GM18517 (cell line): ENCODE results near the gene NFIA.

Experiments used
- ATAC-seq: cut with Tn5 transposase; IDR thresholded peaks from one replicate; pipeline ENCODE4 v1.9.1; 2021; ENCODE audit warnings: mild to moderate bottlenecking, moderate library complexity; ENCODE audit not compliant: unreplicated experiment

NFIA gene

DNA sequence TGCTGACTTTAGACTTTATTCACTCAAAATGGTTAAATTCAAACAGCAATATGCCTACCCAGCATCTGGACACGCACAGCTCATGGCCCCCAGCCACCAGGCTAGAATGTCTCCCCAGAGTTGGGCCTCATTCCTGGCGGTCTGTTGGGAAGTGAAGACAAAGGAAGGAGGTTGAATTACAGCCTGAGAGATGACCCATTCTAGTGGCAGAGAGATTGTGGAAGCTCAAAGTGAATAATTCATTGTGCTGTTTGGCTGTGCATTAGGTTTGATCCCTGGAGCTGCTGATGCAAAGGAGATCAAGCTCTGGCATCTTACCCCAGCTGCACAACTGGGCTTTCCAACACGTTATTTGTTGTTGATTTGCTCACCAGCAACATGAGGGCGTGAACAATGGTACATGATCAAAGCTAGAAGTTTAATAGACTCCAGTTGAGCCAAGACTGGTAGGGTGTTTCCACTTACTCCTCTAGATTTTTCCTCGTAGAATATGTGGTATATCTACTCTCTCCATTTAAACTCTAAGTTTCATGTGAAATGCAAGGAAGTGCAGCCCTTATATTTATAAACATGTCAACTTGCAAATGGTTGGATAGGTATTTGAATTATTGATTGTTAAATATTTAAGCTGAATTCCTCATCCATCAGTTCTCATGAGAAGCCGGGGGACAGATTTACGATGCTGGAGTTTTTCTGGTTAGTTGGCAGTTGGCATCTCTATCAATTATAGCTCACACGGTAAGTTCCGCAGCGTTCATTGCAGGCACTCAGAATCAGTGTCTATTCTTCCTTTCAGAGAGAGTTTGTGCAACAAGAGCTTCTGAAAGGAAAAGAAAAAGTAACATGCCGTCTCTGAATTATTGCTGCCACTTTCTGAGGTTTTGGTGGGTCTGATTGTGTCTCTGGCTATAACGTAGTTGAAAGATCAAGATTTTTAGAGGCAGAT, 419.9 kb downstream of the NFIA start:
- ATAC-seq: no peak

DNA sequence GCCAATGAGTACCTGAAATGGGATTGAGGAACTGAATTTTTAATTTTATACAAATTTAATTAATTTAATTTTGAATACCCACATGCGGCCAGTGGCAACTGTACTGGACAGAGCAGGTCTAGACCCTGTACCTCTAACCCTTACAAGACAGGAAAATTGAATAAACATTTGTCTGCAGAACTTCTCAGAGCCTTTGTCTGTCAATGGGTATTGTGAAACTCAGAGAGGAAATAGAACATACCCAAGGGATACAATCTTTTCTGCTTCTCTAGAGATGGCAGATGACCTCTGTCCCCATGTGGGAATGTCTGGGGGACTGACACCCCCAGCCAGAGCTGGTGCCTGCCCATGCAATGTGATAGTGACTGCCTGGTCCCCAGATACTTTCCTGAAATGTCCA, 421.9 kb downstream of the NFIA start:
- no peak for ATAC-seq

DNA sequence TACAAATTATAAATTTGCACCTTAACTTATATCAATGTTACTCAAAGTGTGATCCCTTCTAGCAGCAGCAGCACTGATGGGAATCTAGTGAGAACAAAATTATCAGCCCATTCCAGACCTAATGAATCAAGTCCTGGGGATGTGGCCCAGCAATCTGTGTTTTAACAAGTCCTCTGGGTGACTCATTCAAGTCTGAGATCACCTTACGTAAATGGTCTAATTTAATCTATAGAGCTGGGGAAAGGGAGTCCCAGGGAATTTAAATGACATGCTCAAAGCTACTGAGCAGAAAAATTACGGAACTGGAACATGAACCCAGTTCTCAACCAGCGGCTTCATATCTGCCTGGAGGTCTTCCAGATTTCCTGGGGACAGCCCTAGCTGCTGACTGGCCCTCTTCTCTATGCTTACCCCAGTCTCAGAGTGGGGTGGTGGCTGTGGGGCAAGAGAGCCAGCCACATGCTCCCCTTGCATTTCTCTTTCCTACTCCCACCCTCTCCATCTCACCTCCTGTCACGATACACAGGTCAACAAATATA, 422.6 kb downstream of the NFIA start:
- no peak for ATAC-seq

GRCh38 chr1:61506236-61506635, 423.9 kb downstream of the NFIA start:
- no peak for ATAC-seq

DNA sequence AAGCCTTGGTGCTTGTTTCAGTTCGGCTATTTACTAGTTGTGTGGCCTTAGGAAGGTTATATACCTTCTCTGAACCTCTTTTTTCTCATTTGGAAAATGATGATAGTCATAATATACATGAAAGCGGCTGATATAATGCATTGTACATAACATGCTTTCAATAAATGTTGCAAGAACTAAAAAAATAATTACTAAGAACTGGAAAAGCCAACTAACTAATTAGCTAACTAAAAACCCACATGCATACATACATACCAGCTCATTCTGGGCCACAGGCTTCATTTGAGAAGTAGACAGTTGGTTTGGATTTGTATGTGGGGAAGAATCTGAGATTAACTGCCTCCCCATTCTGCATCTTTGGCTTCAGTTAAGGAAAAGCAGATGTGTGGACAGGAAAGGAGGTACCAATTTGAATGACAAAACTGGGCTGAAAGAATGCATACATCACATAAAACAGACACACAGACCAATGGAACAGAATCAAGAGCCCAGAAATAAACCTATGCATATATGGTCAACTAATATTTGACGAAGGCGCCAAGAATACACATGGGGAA, 424.7 kb downstream of the NFIA start:
- no peak for ATAC-seq
